Kidney (tissue), 14 donors: ENCODE results near the gene CNTN4. TPM values are rescaled to one million over a fixed set of nuclear protein-coding genes. Genes with fewer than 3 reads are reported as not detected.
A peak's percentile ranks its signal among the peaks of the same experiment; 100 is the strongest.

ENCODE experiments used
- DNase-seq, 5 donors: peaks; one replicate each; pipeline ENCODE4 v3.0.0-alpha.2; 2013 to 2020
- FAIRE-seq: peaks from 2 replicates; lab custom pipeline; 2012; peaks lifted over from hg19 to GRCh38; lab: Jason Lieb, UNC
- H3K27ac ChIP-seq, 2 donors: one replicate each; pipeline ENCODE4 v1.7.0; 2013; ENCODE audit warnings: low read depth in 2 of 2, low read length in 2 of 2, inconsistent platforms in 1 of 2
- H3K27me3 ChIP-seq: one replicate; pipeline ENCODE4 v1.7.1; 2013; ENCODE audit warnings: low read length, inconsistent platforms; ENCODE audit not compliant: control insufficient read depth, insufficient read depth
- H3K36me3 ChIP-seq, 3 donors: one replicate each; pipeline versions ENCODE4 v1.7.0 to v1.7.1; 2013; ENCODE audit warnings: low read length in 3 of 3, control low read depth in 1 of 3, inconsistent platforms in 1 of 3; ENCODE audit not compliant: insufficient read depth in 3 of 3, control insufficient read depth in 2 of 3
- H3K4me1 ChIP-seq, 3 donors: one replicate each; pipeline versions ENCODE4 v1.7.0 to v1.7.1; 2013; ENCODE audit warnings: low read length in 3 of 3, inconsistent platforms in 1 of 3, low read depth in 1 of 3; ENCODE audit not compliant: control insufficient read depth in 2 of 3, insufficient read depth in 2 of 3
- H3K4me3 ChIP-seq, 3 donors: one replicate each; pipeline versions ENCODE4 v1.7.0 to v1.8.1; 2013; ENCODE audit warnings: low read length in 3 of 3, control low read depth in 1 of 3, inconsistent platforms in 1 of 3
- H3K9ac ChIP-seq, 3 donors: one replicate each; pipeline versions ENCODE4 v1.7.0 to v1.7.1; 2013; ENCODE audit warnings: low read length in 3 of 3, control low read depth in 1 of 3, inconsistent platforms in 1 of 3
- H3K9me3 ChIP-seq, 3 donors: one replicate each; pipeline versions ENCODE4 v1.7.0 to v1.7.1; 2013; ENCODE audit warnings: low read length in 3 of 3, control low read depth in 1 of 3, inconsistent platforms in 1 of 3; ENCODE audit not compliant: control insufficient read depth in 2 of 3, insufficient read depth in 1 of 3
- intact Hi-C: fragments of 100-400 bp; cut with DNase I; formaldehyde crosslinking; loops from one replicate; pipeline ENCODE4 v1.11.1; 2022
- polyA plus RNA-seq: library from polyadenylated mRNA; stranded (reverse); fragments of 350-450 nt; fragmentation: Illumina TruSeq; extraction: RNeasy Lipid Tissue Mini Kit (QIAGEN cat#74804); gene quantifications from one replicate; pipeline ENCODE4 v1.2.3, GENCODE V29; 2014; ENCODE audit warnings: low read depth, low replicate concordance; ENCODE audit not compliant: insufficient read depth
- total RNA-seq: library from RNA; stranded (reverse); fragmentation: NEBNext Ultra II Directional; extraction: Animal tissue kit (Norgen Biotek cat#: 25700); gene quantifications from one replicate; pipeline ENCODE4 v1.2.1, GENCODE V29; 2021
- TF ChIP-seq, protein P1 (sequence below): IDR thresholded peaks from 3 replicates; pipeline ENCODE4 v1.5.1; 2012; ENCODE audit warnings: mild to moderate bottlenecking, moderate library complexity, borderline replicate concordance; ENCODE audit not compliant: insufficient read depth; ENCODE audit errors: extremely low read depth
- donor health status: control.
- donor health status: control.
- donor health status: control.
- donor health status: control.
- donor health status: control.
- donor health status: DM: yes; HTN: yes; CAD: no.
- donor health status: Normal renal cell carcinoma (clear cell type).

The CNTN4 gene
- total and polyA plus RNA-seq, 2 donors from 2014 or later = 2.2 to 13.4 TPM

DNA sequence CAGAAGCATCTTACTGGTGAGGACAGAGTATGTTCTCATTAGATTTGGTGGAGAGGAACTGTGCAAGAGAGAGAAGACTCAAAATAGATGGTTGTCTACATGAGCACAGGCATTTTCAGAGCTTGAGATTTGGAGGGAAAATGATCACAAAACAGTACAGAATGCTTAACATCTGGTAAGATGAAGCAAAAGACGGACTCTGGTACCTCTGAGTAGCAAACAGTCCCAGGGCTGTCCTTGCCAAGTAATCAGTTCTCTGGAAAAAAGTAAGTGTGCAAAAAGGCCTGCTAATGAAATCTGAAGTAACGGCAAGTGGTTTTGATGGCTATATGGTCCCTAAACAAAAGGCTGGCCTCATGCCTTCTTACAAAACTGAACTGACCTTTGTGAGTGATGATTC lies 414.2 kb downstream of the CNTN4 start:
- H3K36me3 ChIP-seq = no peaks in the 10 kb centered on the region
- DNase-seq = no peak
- H3K27me3 ChIP-seq = no peaks in the 10 kb centered on the region
- intact Hi-C loops = no loop called here
- H3K4me1 ChIP-seq = no peaks in the 10 kb centered on the region
- H3K9ac ChIP-seq = no peak overlapping the region
- no peaks in the 10 kb centered on the region for H3K9me3 ChIP-seq
- no peak for FAIRE-seq
- TF ChIP-seq, protein P1, sequence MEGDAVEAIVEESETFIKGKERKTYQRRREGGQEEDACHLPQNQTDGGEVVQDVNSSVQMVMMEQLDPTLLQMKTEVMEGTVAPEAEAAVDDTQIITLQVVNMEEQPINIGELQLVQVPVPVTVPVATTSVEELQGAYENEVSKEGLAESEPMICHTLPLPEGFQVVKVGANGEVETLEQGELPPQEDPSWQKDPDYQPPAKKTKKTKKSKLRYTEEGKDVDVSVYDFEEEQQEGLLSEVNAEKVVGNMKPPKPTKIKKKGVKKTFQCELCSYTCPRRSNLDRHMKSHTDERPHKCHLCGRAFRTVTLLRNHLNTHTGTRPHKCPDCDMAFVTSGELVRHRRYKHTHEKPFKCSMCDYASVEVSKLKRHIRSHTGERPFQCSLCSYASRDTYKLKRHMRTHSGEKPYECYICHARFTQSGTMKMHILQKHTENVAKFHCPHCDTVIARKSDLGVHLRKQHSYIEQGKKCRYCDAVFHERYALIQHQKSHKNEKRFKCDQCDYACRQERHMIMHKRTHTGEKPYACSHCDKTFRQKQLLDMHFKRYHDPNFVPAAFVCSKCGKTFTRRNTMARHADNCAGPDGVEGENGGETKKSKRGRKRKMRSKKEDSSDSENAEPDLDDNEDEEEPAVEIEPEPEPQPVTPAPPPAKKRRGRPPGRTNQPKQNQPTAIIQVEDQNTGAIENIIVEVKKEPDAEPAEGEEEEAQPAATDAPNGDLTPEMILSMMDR = no peak
- no peak overlapping the region for H3K27ac ChIP-seq
- no peak overlapping the region for H3K4me3 ChIP-seq

DNA sequence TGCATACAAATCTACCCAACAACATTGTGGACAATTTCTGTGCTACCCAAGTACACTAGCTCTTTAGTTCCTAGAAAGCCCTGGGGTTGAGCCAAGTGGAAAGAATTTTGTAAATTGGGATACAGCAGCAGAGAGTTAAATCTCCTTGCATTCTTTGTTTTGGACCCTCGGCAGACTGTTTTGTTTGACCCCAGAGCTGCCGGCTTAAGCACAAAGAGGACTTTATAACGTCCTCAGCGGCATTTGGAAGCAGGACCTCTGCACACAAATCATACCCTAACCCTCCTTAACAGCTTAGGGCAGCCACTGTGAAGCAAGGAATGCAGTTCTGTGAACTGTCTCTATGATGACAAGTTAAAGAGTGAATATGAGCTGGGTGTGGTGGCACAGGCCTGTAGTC lies 415.3 kb downstream of the CNTN4 start:
- Histone ChIP-seq H3K4me1 (no peaks in the 10 kb centered on the region), H3K9me3 (no peaks in the 10 kb centered on the region), H3K4me3 (no peak overlapping the region), H3K36me3 (no peaks in the 10 kb centered on the region), H3K9ac (no peak overlapping the region), H3K27me3 (no peaks in the 10 kb centered on the region), H3K27ac (no peak overlapping the region)
- DNase-seq (peak in 3 of 5 donors; percentile 22 to 57 (median 31)), FAIRE-seq (no peak)
- intact Hi-C loops = no loop called here
- TF ChIP-seq, protein P1 = no peak

DNA sequence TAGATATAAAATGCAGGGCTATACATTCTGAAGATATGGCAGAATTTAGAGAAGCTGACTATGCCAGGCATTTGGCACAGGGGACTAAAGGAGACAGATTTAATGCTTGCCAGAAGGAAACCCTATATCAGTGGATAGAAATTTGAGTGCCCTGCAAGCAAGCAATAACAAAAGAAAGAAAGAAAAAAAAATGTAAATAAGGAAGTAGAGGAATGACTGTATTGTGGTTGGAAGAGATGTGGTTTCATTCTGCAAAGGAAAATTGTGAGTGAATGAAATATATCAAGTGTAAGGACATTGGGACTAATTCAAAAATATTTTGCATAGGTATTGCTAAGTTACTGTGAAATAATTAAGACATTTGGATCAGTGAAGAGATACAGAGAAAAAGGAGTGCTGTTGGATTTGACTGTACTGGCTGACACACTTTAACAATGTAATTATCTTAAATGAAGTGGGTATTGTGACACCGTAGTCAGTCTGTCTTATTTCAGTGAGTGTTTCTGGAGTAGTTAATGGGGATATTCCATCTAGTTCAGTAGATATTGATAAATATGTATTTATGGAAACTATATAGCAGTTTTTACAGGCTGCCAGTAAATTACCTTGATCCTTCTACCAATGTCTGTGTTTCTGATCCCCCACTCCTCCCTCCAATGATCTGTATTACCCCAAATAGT lies 418.2 kb downstream of the CNTN4 start:
- no peak for FAIRE-seq
- no peak overlapping the region for H3K27ac ChIP-seq
- TF ChIP-seq, protein P1 = no peak

More for the DNA sequence above, 418.2 kb downstream of the CNTN4 start:
- no peaks in the 10 kb centered on the region for H3K27me3 ChIP-seq
- no peaks in the 10 kb centered on the region for H3K4me1 ChIP-seq
- H3K36me3 ChIP-seq = no peaks in the 10 kb centered on the region
- no peaks in the 10 kb centered on the region for H3K9me3 ChIP-seq
- DNase-seq = no peak
- intact Hi-C loops = no loop called here
- no peak overlapping the region for H3K4me3 ChIP-seq
- no peak overlapping the region for H3K9ac ChIP-seq
